Stimulated activated CD8-positive, alpha-beta memory T cell treated with anti-CD3 and anti-CD28 coated beads, Interleukin-15, amount 100 ng/mL, for 24 hours (primary cell): ENCODE results near the gene CAMK1D.

Experiments
- DNase-seq: peaks from one replicate; pipeline ENCODE4 v3.0.0-alpha.2; 2020; ENCODE audit warnings: low read depth

CAMK1D gene

GRCh38 chr10:12561307-12561706, 212.0 kb downstream of the CAMK1D start:
- no peak for DNase-seq

GRCh38 chr10:12561720-12562119, 212.4 kb downstream of the CAMK1D start:
- DNase-seq, result no peak

DNA sequence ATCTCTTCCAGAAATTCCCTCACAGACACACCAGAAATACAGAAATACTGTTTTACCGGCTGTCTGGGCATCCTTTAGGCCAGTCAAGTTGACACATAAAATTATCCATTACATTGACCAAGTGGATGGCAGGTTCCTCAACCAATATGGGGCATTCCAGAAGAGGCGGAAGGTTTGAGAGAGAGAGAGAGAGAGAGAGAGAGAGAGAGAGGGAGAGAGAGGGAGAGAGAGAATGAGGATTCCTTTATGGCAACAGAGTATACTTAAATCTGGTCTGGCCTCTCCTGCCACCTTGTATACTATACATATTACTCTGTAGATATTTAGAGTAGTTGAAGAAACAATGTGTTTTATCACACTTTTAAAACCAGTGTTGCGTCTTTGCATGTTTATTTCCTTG, 214.1 kb downstream of the CAMK1D start:
- no peak for DNase-seq

GRCh38 chr10:12564173-12564572, 214.8 kb downstream of the CAMK1D start:
- no peak for DNase-seq

GRCh38 chr10:12566161-12567115, 217.1 kb downstream of the CAMK1D start:
- DNase-seq, result no peak

GRCh38 chr10:12568391-12569009, 219.2 kb downstream of the CAMK1D start:
- DNase-seq, result no peak

GRCh38 chr10:12572281-12572680, 222.9 kb downstream of the CAMK1D start:
- DNase-seq, result no peak

- DNase-seq, result no peak
Measured at GRCh38 chr10:12577610-12578009, 228.3 kb downstream of the CAMK1D start.

- DNase-seq, result no peak
Measured at GRCh38 chr10:12579954-12580858, 230.9 kb downstream of the CAMK1D start.

GRCh38 chr10:12583891-12584595, 234.7 kb downstream of the CAMK1D start:
- DNase-seq, result no peak

- no peak for DNase-seq
Measured at GRCh38 chr10:12586741-12587140, 237.4 kb downstream of the CAMK1D start.

DNA sequence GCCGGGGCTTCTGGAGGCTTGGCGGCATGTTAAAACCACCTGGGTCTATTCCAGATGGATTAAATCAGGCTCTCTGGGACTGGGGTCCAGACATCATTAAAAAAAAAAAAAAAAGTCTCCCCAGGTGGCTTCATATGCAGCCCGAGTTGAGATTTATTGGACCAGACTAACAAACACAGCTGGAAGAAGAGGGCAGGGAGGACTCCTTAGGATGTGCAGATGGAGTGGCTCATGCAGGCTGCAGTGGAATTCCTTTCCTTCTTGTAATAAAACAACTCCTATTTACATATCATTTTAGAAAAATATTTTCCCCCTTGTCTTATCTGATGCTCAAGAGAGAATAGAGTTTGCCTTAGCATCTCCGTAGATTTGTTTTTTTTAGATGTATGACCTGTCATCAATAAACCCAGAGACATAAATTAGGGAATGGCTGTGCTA, 238.1 kb downstream of the CAMK1D start:
- DNase-seq, result no peak

- no peak for DNase-seq
Measured at GRCh38 chr10:12588091-12588860, 238.9 kb downstream of the CAMK1D start.

- DNase-seq, result no peak
Measured at GRCh38 chr10:12589291-12589690, 239.9 kb downstream of the CAMK1D start.

DNA sequence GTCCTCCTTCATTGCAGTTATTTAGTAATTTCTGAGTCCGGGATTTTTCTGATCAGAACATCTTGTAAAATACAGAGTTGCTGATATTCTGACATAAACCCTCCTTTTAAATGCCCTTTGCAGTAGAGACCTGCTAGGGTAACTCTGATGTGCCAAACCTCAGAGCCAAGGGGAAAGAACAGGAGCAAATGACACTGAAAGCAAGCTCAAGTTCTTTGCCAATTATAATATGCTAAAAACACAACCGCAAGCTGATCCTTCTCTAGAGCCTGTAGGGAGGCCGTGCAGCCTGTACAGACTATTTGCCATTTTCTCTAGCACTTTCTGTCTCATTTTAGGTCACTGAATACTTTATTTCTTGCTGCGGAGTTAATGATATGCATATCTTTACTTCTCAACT, 240.4 kb downstream of the CAMK1D start:
- DNase-seq, result no peak

- DNase-seq, result no peak
Measured at GRCh38 chr10:12590675-12591659, 241.6 kb downstream of the CAMK1D start.

DNA sequence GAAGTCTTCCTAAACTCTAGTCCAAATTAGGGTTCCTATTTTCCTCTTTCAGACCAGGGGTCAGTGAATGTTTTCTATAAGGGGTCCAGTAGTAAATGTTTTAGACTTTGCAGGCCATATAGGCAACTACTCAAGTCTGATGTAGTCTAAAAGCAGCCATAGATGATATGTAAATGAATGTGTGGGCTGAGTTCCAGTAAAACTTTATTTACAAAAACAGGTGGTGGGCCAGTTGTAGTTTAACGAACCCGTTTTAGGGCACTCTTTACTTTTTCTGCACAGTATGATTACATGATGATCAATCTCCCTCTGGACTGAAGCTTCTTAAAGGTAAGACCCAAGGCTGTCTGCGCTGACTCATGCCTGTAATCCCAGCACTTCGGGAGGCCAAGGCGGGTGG, 243.6 kb downstream of the CAMK1D start:
- DNase-seq, result no peak

- DNase-seq, result no peak
Measured at GRCh38 chr10:12594448-12594944, 245.1 kb downstream of the CAMK1D start.

DNA sequence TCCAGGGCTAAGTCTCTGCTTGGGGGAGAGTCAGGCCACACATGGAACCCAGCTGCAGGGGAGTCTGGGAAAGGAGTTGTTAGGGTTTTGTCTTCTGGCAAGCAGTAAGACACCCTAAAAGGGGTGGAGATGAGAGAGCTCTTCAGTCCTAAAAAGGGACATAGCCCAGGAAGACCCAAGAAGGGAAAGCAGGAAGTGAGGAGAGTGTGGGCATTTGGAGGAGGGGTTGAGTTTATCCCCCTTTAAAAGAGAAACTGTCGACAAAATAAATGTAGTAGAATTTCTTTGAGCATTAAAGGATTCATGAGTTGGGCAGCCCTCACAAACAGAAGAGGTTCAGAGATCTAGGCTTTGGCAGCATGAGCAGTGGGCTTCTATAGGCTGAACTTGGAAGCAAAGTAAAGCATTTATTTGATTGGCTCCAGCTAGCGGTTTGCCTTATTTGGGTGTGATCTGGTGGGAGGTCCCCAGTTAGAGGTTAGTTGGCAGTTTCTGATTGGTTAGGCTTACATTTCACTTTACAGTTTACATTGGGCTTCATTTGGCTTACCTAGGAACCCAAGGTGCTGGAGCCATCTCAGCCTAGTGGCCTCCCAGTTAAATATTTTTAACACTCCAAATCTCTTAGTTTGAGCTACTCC, 246.7 kb downstream of the CAMK1D start:
- no peak for DNase-seq
